A673 (cell line): ENCODE measurements around the gene ITGB2. TPM values are rescaled to one million over a fixed set of nuclear protein-coding genes. Genes with fewer than 3 reads are reported as not detected.
A peak's percentile ranks its signal among the peaks of the same experiment; 100 is the strongest.

Experiments used
- BruUV-seq: library from RNA; stranded (reverse); fragments of 400-500 nt; replicated peaks from 2 replicates; lab custom pipeline; 2021; lab: Mats Ljungman, UMichigan
- CTCF ChIA-PET: fragments of 300-600 bp; sonication (Branson Sonifier 250); formaldehyde crosslinking; loops from one replicate; lab custom pipeline; 2022; ENCODE audit warnings: antibody characterized with exemption; lab: Charles Lee
- POLR2A ChIA-PET: fragments of 300-600 bp; sonication (Branson Sonifier 250); formaldehyde crosslinking; loops from one replicate; lab custom pipeline; 2022; ENCODE audit warnings: antibody characterized with exemption; ENCODE audit not compliant: low non-redundant PET; lab: Charles Lee
- DNase-seq: peaks from one replicate; pipeline ENCODE4 v3.0.0-alpha.2; 2015; ENCODE audit warnings: low spot score
- H3K27ac ChIP-seq: fragments of 200-600 bp; sonication (generic); 2 replicates; pipeline ENCODE4 v1.5.1; 2016; ENCODE audit warnings: mixed run types, low read depth, mild to moderate bottlenecking, mixed read lengths, antibody characterized with exemption, low read length; ENCODE audit not compliant: poor library complexity, severe bottlenecking
- H3K27me3 ChIP-seq: fragments of 200-600 bp; sonication (generic); replicated peaks from 2 replicates; pipeline ENCODE4 v1.6.1; 2017; ENCODE audit warnings: mixed run types, low read depth, mild to moderate bottlenecking, mixed read lengths, antibody characterized with exemption, low read length; ENCODE audit not compliant: insufficient read depth, poor library complexity
- H3K36me3 ChIP-seq: fragments of 200-600 bp; sonication (generic); 2 replicates; pipeline ENCODE4 v1.6.1; 2016; ENCODE audit warnings: mixed run types, mild to moderate bottlenecking, mixed read lengths, antibody characterized with exemption, low read length; ENCODE audit not compliant: insufficient read depth, poor library complexity, severe bottlenecking
- H3K4me1 ChIP-seq: fragments of 200-600 bp; sonication (generic); 2 replicates; pipeline ENCODE4 v1.6.1; 2017; ENCODE audit warnings: mixed run types, mild to moderate bottlenecking, mixed read lengths, antibody characterized with exemption, low read length; ENCODE audit not compliant: insufficient read depth, poor library complexity, severe bottlenecking
- H3K4me3 ChIP-seq: fragments of 200-600 bp; sonication (generic); 2 replicates; pipeline ENCODE4 v1.5.1; 2016; ENCODE audit warnings: low read depth, mixed run types, mild to moderate bottlenecking, mixed read lengths, low read length; ENCODE audit not compliant: poor library complexity, severe bottlenecking
- H3K9me3 ChIP-seq: fragments of 200-600 bp; sonication (generic); 2 replicates; pipeline ENCODE4 v1.6.1; 2016; ENCODE audit warnings: mixed run types, low read depth, mild to moderate bottlenecking, mixed read lengths, antibody characterized with exemption, low read length; ENCODE audit not compliant: poor library complexity, severe bottlenecking
- EZH2 ChIP-seq: fragments of 200-600 bp; sonication (generic); IDR thresholded peaks from 2 replicates; pipeline ENCODE4 v1.6.1; 2017; ENCODE audit warnings: borderline replicate concordance, low read depth, mild to moderate bottlenecking, mixed read lengths, antibody characterized with exemption, low read length; ENCODE audit not compliant: poor library complexity, severe bottlenecking
- intact Hi-C: fragments of 100-400 bp; cut with micrococcal nuclease; formaldehyde crosslinking; loops from one replicate; pipeline ENCODE4 v1.10.0; 2022; ENCODE audit not compliant: unreplicated experiment
- total RNA-seq: library from RNA; stranded (reverse); gene quantifications from 2 replicates; pipeline ENCODE4 v1.2.3, GENCODE V29; 2021
- TF ChIP-seq, protein P1 (sequence below): fragments of 300-800, 200-600 bp; sonication (generic); conservative IDR thresholded peaks from 2 replicates; pipeline ENCODE4 v1.5.1; 2017; ENCODE audit warnings: low read depth, mild to moderate bottlenecking, antibody characterized with exemption, low read length, moderate library complexity, mixed read lengths

ITGB2 gene
- total RNA-seq, 1 experiment from 2014 or later: 5.0 TPM

DNA sequence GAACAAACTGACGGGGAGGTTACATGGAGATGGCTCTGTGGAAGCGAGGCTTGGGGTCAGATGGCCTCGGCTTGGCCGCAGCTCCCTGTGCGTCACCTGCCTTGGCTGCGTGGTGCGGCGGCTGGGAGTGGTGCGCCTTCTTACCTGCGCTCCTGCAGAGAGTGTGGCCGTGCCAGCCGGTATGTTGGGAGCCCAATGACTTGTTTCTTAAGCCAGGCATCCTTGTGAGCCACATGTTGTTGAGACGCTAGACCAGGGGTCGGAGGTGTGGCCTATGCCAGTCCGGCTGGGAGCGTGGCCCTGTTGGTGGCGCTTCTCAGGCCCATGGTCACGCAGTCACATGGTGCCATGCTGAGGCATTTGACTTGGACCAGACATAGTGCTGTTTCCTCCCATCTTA lies 29.7 kb upstream of the ITGB2 start:
- no TSS peak for BruUV-seq
- H3K36me3 ChIP-seq: peaks cover 75% of the 10 kb centered on the region
- TF ChIP-seq, protein P1, sequence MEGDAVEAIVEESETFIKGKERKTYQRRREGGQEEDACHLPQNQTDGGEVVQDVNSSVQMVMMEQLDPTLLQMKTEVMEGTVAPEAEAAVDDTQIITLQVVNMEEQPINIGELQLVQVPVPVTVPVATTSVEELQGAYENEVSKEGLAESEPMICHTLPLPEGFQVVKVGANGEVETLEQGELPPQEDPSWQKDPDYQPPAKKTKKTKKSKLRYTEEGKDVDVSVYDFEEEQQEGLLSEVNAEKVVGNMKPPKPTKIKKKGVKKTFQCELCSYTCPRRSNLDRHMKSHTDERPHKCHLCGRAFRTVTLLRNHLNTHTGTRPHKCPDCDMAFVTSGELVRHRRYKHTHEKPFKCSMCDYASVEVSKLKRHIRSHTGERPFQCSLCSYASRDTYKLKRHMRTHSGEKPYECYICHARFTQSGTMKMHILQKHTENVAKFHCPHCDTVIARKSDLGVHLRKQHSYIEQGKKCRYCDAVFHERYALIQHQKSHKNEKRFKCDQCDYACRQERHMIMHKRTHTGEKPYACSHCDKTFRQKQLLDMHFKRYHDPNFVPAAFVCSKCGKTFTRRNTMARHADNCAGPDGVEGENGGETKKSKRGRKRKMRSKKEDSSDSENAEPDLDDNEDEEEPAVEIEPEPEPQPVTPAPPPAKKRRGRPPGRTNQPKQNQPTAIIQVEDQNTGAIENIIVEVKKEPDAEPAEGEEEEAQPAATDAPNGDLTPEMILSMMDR: no peak
- no peak for TF ChIP-seq EZH2
- H3K4me3 ChIP-seq: no peak overlapping the region
- no peak for DNase-seq
- ChIA-PET CTCF (interaction anchor here (0.5 to 1.4 kb wide), 6 partner anchors 13 to 193 kb away, joined by 3 to 10 read pairs (median 6); no protein-coding TSS in a partner anchor), POLR2A (interaction anchor here (0.6 kb wide), 1 partner anchor 10 kb away, joined by 10 read pairs; the partner anchor contains the start of gene SLX9)
- H3K4me1 ChIP-seq: peaks cover 17% of the 10 kb centered on the region
- intact Hi-C loops: no loop called here
- no peaks in the 10 kb centered on the region for H3K9me3 ChIP-seq
- no peaks in the 10 kb centered on the region for H3K27me3 ChIP-seq
- no peak overlapping the region for H3K27ac ChIP-seq

- intact Hi-C loops: loop anchor here (5.0 kb wide), 1 partner anchor 188 kb away; no protein-coding TSS in a partner anchor
- no peak overlapping the region for H3K4me3 ChIP-seq
- peaks cover 13% of the 10 kb centered on the region for H3K4me1 ChIP-seq
- peaks cover 77% of the 10 kb centered on the region for H3K36me3 ChIP-seq
- ChIA-PET CTCF (interaction anchor here (0.5 to 1.5 kb wide), 6 partner anchors 14 to 192 kb away, joined by 3 to 10 read pairs (median 4); no protein-coding TSS in a partner anchor), POLR2A (interaction anchor here (0.6 kb wide), 2 partner anchors 8 to 10 kb away, joined by 3 to 10 read pairs; partner anchors contain the start of gene SLX9)
- BruUV-seq: no TSS peak
- H3K27ac ChIP-seq: no peak overlapping the region
- H3K9me3 ChIP-seq: no peaks in the 10 kb centered on the region
- TF ChIP-seq EZH2: no peak
- TF ChIP-seq, protein P1: peak; percentile 81
- H3K27me3 ChIP-seq: no peaks in the 10 kb centered on the region
- no peak for DNase-seq
Observed at GRCh38 chr21:44949779-44950198, 29.1 kb upstream of the ITGB2 start.

- no TSS peak for BruUV-seq
- no peak overlapping the region for H3K27ac ChIP-seq
- H3K4me3 ChIP-seq: no peak overlapping the region
- no peak for DNase-seq
- no peak for TF ChIP-seq EZH2
- TF ChIP-seq, protein P1: no peak
- ChIA-PET POLR2A (interaction anchor here (0.6 kb wide), 1 partner anchor 7 kb away, joined by 3 read pairs; no protein-coding TSS in a partner anchor), CTCF (interaction anchor here (1.0 to 1.5 kb wide), 4 partner anchors 179 to 189 kb away, joined by 3 to 10 read pairs (median 6); no protein-coding TSS in a partner anchor)
- peaks cover 77% of the 10 kb centered on the region for H3K36me3 ChIP-seq
- H3K9me3 ChIP-seq: no peaks in the 10 kb centered on the region
- intact Hi-C loops: loop anchor here (5.0 kb wide), 1 partner anchor 188 kb away; no protein-coding TSS in a partner anchor
- peaks cover 9% of the 10 kb centered on the region for H3K4me1 ChIP-seq
- H3K27me3 ChIP-seq: no peaks in the 10 kb centered on the region
Observed at GRCh38 chr21:44949161-44949778, 28.6 kb upstream of the ITGB2 start.
